ENCODE measurements around the gene GIMAP6.
"Not testable (repeated sequence)": the region's sequence is repeated elsewhere in the genome, so short reads cannot be mapped to it uniquely, and the experiment has no call there.

GIMAP6 gene

DNA sequence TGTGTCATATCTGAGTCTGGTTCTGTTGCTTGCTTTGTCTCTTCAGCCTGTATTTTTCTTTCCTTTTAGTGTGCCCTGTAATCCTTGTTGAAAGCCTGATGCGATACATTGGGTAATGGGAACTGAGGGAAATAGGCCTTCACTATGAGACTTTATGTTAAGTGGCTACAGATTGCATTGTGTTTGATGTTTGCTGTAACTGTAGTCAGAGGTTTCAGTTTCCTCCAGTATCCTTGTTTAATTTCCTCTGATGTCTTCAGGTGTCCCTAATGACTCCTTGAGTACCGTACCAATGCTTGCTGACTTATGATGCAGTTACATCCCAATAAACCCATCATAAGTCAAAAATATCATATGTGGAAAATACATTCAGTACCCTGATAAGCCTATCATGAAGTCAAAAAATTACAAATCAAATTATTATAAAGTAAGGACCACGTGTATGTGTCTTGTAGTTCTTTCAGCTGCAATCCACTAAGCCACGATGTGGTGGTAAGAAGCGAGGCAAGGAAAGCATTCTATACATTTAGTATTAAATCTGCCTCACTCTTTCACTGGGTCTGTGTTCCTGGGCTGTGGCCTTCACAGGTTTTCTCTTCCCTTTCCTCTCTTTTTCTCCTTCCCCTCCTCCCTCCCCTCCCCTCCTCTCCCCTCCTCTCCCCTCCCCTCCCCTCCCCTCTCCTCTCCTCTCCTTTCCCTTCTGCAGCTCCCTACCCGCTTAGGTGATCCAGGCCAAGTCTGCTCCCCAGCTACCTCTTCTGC lies 13.3 kb upstream of the GIMAP6 start:
- no peak for DNase-seq

GRCh38 chr7:150642926-150643325 lies 10.7 kb upstream of the GIMAP6 start:
- no peak for DNase-seq

DNA sequence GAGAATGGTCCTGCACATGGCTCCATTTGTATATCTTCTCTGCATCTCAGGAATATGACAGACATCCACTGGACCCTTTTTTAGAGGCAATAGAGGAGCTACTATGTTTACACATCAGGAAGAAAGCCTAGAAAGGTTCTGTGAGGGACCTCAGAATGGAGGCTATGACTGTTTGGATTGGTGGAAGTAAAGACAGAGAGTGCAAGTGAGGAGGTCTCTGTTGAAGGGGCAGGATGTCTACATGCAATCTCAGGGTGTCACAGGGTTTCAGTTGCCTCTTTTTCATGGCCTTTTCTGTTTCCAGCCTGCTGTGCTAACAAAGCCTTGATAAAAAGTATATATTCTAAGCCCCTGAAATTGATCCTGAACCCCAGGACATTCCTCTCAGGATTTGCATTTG lies 9.7 kb upstream of the GIMAP6 start:
- DNase-seq = no peak

GRCh38 chr7:150633926-150634325 lies 1.7 kb upstream of the GIMAP6 start:
- DNase-seq = no peak

DNA sequence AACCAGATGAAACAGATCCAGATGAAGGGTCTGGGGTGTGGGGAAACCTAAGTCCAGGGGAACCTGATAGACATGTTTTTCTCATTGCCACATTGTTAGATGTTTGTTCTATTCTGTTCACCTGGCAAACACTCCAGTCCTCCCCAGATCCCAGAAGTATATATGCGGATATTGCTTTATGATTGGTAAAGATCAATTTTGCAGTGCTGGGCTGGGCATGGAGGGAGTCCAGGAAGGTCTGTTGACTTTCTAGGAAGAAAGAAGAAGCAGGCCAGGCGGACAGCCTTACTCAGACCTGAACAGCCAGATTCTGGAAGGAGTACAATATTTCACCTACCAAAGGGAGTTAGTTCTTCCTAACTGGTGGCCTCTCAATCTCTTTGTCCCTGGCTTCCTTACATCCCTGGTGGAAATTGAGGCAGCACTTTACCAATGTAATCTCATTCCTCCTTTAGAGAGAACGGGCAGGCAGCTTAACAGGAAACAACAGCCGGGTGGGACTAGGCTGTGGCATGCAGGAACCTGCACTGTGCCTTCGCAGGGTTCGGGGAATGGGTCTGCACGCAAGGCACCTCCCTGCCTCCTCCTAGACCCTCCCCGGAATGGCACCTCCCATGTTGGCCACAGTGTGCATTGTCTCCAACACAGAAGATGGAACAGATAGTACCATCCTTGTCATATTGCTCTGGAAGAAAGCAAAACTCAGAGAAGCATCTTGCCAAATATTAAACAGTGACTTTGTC lies 930 bp downstream of the GIMAP6 start:
- no peak for DNase-seq

DNA sequence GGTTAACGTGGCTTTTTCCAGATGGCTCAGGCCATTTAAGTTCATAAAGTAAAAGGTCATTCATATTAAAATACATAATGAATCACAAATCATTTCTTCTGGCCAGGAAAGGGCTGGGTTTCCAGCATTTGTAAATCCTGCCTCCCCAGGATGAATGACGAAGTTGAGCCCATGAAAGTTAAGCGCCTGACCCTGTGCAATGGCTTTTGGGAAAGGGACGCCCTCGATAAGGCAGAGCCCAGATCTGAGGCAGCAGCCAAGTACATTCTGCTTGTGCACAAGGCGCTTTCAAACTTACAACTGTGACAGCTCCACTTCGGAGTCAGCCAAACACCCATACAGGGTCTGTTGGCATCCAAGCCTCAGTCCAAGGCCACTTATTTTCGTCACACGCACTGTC lies 2.8 kb downstream of the GIMAP6 start:
- DNase-seq = no peak

DNA sequence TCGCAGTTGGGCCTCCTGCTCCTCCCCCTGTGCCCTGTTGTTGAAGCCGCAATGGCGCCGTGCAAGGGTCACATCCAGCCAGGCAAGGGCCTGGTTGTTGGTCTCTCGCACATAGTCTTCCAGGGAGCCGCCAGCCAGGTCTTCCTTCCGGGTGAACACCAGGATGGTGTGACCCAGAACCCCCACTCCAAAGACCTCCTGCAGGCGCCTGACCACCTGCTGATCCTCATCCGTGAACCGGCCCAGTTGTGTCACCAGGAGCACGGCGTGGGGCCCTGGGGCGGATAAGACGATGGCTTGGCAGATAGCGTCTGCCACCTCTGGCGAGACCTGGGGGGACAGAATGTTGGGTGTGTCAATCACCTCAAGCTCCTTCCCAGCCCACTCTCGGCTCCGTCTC lies 4.2 kb downstream of the GIMAP6 start:
- no peak for DNase-seq

DNA sequence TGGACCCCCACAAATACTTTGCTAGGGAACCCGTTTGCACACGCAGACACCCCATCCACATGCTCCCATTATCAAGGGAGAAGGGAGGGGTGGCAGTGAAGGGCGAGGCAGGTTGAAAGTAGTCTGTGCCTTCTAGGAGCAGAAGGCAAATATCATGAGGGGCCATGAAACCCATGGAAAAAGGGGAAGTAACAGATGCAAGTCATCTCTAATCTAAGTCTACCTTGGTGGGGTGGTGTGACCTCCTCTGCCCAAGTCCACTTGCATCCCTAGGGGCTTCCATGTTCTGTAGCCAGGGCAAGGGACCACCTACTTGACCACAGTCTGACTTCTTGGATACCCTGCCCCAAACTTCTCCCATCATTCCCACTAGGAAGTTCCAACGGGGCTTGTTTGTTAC lies 5.5 kb downstream of the GIMAP6 start:
- DNase-seq = no peak

GRCh38 chr7:150621376-150621775 lies 10.8 kb downstream of the GIMAP6 start:
- no peak for DNase-seq

DNA sequence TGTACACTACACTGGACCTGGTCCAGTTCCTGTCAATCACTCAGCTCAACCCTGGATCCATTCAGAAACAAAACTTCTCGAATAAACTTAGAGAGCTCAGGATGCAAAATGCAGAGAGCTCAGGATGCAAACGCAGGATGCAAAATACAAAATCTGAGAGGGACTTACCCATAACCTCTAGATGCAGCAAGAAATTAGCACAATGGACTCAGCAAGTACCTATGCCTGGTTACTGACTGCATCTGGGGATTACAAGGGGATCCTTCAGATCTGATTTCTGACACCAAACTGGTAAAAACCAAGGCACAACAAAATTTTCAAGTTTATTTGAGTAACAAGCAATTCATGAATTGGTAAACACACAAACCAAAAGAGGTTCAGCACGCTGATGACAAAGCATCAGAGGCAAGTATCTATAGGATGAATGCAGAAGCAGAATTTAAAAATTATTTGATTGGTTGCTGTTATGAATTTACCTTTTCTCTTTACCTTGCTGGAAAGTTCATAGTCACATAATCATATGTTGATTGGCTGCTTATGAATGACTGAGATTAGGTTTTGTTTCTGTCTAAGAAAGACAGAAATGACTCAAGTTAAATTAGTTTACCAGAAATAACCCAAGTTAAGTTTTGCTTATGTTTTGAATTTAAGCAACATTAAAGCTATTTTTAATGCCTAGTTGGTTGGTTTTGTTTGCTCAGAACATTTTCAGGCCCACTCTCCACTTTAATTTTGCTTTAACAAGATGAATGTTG lies 11.4 kb downstream of the GIMAP6 start:
- DNase-seq = no peak

DNA sequence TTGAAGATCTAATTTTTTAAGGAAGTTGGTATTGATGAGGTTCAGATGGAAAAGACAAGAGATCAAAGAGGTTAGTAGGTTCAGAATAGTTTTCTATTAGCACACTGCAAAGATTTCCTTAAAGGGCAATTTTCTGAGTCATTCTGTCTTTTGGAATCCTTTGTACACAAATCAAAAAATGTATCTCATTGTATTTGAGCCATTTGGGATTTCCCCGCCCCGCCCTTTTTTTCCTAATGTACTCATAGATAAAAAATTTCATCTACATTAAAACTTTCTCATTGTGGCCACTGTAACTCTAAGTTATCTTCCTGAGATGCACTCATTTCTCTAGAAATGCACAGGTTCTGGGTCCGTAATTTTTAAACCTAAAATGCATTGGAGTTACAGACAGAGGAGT lies 12.1 kb downstream of the GIMAP6 start:
- no peak for DNase-seq

DNA sequence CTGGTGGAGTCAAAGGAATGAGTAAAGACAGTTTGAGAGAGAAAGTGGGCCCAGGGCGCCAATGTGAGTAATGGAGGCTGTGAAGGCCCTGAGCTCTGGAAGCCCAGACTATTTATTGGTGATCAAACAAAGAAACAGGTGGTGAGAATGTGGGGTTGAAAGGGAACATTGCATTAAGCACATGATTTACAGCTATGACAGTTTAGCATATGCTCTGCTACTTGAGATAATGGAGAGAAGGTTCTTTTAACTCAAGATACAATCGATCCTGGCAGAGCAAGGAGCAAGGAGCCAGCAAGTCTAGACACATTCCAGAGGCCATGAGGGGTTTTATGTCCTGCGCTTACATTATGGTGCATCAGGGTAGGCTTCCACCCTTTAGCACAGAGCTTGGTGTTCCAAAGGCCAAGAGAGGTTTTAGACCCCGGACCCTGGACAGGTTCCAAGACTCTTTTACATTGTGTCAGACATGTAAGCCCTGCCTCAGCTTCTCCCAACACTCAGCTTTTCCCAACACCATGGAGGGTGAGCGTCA lies 16.9 kb downstream of the GIMAP6 start:
- not testable (repeated sequence) for DNase-seq

- DNase-seq = not testable (repeated sequence)
Measured at GRCh38 chr7:150614426-150614825, 17.8 kb downstream of the GIMAP6 start.

DNA sequence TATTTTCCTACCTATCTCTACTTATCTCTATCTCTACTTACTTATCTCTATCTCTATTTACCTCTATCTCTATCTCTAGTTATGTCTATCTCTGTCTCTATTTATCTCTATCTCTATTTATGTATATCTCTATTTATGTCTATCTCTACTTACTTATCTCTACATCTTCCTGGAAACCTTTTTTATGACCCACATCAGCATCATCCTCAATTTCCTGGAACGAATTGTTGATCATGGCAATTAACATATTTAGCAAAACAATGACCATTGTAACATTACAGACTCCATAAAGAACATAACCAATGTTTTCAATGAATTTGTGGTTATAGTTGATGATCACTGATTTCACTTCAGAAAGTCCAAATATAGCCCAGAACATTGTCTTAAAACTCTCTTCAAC lies 18.3 kb downstream of the GIMAP6 start:
- no peak for DNase-seq

- no peak for DNase-seq
Measured at GRCh38 chr7:150612925-150613324, 19.3 kb downstream of the GIMAP6 start.

DNA sequence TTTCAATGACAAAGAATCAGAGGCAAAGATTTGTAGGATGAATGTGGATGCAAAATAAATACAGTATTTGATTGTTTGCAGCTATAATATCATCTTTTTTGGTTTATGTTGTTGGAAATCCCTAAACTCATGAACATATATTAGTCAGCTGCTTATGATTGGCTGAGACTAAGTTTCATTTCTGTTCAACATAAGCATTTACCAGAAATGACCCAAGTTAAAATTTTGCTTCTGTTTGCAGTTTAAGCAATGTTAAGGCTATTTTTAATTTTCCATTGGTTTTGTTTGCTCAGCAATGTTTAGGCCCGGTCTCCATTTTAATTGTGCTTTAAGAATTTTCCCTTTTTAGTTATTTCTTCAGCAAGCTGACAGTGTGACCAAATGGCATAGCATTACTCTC lies 22.0 kb downstream of the GIMAP6 start:
- no peak for DNase-seq

- not testable (repeated sequence) for DNase-seq
Measured at GRCh38 chr7:150603600-150603999, 28.6 kb downstream of the GIMAP6 start.

DNA sequence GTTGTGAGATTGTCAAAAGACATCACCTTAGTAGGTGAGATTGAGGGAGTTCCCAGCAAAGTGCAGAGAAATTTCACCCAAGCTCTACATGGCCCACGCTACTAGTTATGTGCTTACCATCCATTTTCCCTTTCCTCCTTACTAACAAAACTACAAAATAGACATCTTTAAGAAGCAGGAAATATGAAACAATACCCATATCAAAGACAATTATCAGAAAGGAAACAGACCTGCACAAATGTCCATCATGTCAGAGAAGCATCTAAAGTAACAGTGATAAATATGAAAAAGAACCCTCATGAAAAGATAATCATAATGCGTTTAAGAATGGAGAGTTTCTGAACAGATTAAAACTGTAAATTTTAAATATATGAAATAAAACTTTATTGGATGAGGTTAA lies 36.8 kb downstream of the GIMAP6 start:
- DNase-seq = no peak

DNA sequence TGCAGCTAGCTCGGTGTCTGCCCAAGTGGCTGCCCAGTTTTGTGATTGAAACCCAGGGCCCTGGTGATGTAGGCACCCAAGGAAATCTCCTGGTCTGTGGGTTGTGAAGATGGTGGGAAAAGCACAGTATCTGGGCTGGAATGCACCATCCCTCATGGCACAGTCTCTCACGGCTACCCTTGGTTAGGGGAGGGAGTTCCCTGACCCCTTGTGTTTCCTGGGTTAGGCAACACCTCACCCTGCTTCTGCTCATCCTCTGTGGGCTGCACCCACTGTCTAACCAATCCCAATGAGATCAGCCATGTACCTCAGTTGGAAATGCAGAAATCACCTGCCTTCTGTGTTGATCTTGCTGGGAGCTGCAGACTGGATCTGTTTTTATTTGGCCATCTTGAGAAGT lies 37.4 kb downstream of the GIMAP6 start:
- no peak for DNase-seq

- no peak for DNase-seq
Measured at GRCh38 chr7:150587551-150587950, 44.6 kb downstream of the GIMAP6 start.

DNA sequence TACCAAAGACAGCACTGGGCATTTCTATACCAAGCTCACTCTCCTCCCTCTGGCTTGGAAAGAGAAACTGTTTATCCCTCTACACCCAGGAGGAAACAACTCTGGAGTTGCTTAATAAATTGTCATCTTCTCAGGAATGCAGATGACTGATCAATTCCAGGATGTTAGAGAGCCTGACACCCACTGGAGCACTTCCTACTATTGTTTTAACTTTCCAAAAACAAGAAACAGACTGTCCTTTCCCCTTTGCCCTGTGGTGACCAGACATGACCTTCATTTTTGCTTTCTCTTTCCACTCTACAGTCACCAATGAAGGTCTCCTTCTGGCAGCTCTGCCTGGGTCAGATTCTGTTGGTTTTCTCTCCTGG lies 45.4 kb downstream of the GIMAP6 start:
- no peak for DNase-seq

- no peak for DNase-seq
Measured at GRCh38 chr7:150586068-150586784, 46.0 kb downstream of the GIMAP6 start.

DNA sequence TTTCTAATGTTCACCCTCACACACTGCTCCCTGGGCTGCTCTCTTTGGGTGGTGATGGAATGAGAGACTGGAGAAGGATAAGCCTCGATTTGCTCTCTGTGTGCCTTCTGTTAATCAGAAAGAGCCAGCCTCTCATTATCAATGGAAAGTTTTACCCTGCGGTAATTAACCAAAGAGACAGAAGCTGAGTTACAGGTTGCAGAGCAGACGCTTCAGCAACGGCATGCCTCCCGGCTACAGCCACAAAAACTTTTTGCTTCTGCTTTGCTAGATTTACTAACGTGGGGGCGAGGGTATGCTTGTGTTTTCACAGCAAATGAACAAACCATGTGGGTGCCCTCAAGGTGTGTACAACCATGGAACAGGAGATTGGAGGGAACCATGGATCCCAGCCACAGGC lies 47.0 kb downstream of the GIMAP6 start:
- no peak for DNase-seq

Data from C1 segment of cervical spinal cord (tissue), 14 donors.